Fibroblast of pulmonary artery (primary cell): Measurements from ENCODE around the gene USP36.

Source experiments
- DNase-seq: peaks from one replicate; pipeline ENCODE4 v3.0.0-alpha.2; 2010; ENCODE audit warnings: low read depth
- H3K4me3 ChIP-seq: replicated peaks from 2 replicates; pipeline ENCODE4 v1.5.1; 2011; ENCODE audit warnings: low read depth, mild to moderate bottlenecking, control low read depth, low read length, moderate library complexity
- CTCF ChIP-seq: IDR thresholded peaks from 2 replicates; pipeline ENCODE4 v1.5.1; 2011; ENCODE audit warnings: mild to moderate bottlenecking, control low read depth, low read length, inconsistent platforms; ENCODE audit errors: missing control alignments

USP36 gene

DNA sequence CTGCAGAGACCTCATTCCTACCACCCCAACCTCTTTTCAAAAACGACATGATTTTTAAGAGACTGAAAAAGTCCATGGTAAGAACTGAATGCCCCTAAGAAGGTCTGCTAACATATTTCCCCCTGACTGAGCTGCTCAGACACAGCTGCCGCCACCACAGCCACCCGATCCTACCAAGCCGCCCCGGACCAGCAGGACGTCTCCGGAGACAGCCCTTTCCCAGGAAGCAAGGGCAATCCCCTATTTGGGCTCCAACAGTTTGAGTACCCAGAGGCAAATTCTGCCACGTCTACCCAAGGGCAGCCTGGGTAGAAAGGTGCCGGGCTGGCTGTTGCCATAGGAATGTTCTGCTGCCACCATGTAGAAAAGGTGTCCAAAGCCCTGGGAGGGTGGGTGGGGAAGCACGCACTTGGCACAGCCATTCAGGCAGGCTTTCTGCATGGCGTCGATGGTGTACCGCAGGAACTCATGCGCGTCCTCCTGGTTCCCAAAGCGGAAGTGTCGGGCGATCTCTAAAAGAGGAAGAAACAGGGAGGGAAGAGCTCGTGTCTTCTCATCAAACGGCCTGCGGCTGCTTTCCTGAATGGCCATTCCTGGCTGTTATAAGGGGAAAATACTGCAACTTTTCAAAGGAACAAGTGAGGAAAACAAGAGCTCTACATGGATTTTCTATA lies 13.6 kb downstream of the USP36 start:
- TF ChIP-seq CTCF = no peak
- DNase-seq = no peak
- no peak overlapping the region for H3K4me3 ChIP-seq

GRCh38 chr17:78826421-78826820 lies 14.2 kb downstream of the USP36 start:
- peak; percentile 47 for DNase-seq
- no peak overlapping the region for H3K4me3 ChIP-seq
- TF ChIP-seq CTCF = no peak

DNA sequence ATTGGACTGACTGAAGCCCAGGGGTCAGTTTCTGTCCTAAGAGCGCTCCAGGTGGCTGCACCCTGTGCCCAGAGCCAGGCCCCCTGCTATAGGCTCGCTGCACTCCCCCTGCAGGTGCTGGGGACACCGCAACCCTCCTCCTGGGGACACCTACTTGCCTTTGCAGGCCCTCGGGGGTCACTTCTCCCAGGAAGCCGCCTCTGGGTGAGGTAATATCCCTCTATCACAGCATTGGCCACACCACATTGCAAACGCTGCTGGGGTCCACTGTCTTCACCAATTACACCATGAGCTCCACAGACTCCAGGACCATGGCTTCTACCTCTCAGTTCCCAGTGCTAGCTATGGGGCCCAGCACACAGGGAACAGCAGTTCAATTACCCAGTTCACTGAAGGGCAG lies 14.9 kb downstream of the USP36 start:
- TF ChIP-seq CTCF = no peak
- H3K4me3 ChIP-seq = no peak overlapping the region
- no peak for DNase-seq

- no peak for TF ChIP-seq CTCF
- DNase-seq = no peak
- H3K4me3 ChIP-seq = no peak overlapping the region
These were observed 16.4 kb downstream of the USP36 start for GRCh38 chr17:78824240-78824639.

- no peak overlapping the region for H3K4me3 ChIP-seq
- no peak for TF ChIP-seq CTCF
- DNase-seq = no peak
These were observed 17.1 kb downstream of the USP36 start for GRCh38 chr17:78823282-78824046.

GRCh38 chr17:78822552-78822951 lies 18.1 kb downstream of the USP36 start:
- TF ChIP-seq CTCF = no peak
- H3K4me3 ChIP-seq = no peak overlapping the region
- peak; percentile 87 for DNase-seq
